Jurkat, Clone E6-1 (cell line): ENCODE data around the gene DGKQ. TPM values are rescaled to one million over a fixed set of nuclear protein-coding genes. Genes with fewer than 3 reads are reported as not detected.

ENCODE experiments used
- DNase-seq: peaks from one replicate; pipeline ENCODE4 v3.0.0-alpha.2; 2011; ENCODE audit warnings: low read depth, low spot score
- H3K4me3 ChIP-seq: 2 replicates; pipeline ENCODE4 v1.5.1; 2011; ENCODE audit warnings: mild to moderate bottlenecking, low read length, control low read depth, moderate library complexity
- polyA plus RNA-seq: library from polyadenylated mRNA; unstranded; fragments of >200 nt; gene quantifications from one replicate; pipeline ENCODE4 v1.2.1, GENCODE V29; 2012; ENCODE audit warnings: missing spikeins; ENCODE audit not compliant: insufficient read length, insufficient read depth

DGKQ gene, protein sequence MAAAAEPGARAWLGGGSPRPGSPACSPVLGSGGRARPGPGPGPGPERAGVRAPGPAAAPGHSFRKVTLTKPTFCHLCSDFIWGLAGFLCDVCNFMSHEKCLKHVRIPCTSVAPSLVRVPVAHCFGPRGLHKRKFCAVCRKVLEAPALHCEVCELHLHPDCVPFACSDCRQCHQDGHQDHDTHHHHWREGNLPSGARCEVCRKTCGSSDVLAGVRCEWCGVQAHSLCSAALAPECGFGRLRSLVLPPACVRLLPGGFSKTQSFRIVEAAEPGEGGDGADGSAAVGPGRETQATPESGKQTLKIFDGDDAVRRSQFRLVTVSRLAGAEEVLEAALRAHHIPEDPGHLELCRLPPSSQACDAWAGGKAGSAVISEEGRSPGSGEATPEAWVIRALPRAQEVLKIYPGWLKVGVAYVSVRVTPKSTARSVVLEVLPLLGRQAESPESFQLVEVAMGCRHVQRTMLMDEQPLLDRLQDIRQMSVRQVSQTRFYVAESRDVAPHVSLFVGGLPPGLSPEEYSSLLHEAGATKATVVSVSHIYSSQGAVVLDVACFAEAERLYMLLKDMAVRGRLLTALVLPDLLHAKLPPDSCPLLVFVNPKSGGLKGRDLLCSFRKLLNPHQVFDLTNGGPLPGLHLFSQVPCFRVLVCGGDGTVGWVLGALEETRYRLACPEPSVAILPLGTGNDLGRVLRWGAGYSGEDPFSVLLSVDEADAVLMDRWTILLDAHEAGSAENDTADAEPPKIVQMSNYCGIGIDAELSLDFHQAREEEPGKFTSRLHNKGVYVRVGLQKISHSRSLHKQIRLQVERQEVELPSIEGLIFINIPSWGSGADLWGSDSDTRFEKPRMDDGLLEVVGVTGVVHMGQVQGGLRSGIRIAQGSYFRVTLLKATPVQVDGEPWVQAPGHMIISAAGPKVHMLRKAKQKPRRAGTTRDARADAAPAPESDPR
- 12.8 TPM for polyA plus RNA-seq

DNA sequence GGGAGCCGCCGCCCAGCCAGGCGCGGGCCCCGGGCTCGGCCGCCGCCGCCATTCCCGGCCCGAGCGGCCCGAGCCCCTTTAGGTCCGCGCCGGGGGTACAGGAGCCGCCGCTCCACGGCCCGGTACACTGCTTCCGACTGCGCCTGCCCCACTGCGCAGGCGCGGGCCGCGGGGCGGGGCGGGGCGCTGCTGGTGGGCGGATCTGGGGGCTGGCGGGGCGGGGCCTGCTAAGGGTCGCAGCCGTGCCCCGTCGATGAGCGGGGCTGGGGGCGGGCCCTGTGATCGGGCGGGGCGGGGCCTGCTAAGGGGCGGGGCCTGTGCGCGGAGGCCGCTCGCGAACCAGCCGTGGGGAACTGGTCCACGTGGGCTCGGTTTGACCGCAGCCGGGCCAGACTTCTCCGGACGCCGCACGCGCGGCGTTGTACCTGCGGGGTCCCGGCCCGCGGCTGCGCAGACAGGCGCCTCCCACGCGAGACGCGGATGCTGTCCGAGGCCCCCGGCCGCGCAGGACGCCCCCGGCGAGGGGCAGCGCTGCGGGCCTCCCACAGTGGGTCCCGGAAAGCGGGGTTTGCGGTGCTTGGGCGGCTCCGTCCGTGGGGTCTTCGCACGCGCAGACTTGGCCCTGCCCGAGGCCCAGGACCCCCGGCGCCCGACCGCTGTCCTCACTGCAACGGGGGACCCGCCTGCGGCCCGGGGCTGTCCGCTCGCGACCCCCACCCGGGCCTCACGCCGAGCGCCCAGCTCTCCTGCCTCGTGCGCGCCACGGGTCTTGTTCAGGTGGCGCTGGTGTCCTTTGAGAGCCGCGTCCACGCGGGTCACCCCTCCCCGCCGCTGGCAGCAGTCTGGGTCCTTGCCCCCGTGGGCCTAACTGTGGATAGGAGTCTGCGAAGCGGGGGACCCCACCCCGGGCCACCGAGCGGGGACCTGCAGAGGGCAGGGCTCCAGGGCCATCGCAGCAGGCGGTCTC, at the start of gene DGKQ:
Gene DGKQ (minus strand): TSS at position 139 of the 967 bp plus-strand sequence. CDS start 87 bp downstream, at position 52.
- H3K4me3 ChIP-seq, result peak within 1 kb of the TSS; percentile 66
- DNase-seq, result peak; percentile 39

DNA sequence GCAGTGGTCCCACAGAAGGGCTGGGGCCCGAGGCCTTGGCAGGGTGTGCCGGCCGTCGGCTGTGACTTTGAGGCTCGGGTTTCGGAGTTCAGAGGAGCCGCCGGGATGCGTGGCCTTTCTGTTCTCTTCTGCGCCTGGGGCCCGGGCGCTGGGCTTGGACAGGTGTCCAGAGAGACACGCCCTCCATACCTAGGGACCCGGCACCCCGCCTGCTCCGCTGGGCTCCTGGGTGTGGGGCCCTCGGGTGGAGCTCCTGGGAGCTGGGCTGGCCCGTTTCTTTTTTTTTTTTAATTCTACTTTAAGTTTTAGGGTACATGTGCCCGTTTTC, 49.3 kb upstream of the DGKQ start:
- no peak overlapping the region for H3K4me3 ChIP-seq
- DNase-seq, result no peak

DNA sequence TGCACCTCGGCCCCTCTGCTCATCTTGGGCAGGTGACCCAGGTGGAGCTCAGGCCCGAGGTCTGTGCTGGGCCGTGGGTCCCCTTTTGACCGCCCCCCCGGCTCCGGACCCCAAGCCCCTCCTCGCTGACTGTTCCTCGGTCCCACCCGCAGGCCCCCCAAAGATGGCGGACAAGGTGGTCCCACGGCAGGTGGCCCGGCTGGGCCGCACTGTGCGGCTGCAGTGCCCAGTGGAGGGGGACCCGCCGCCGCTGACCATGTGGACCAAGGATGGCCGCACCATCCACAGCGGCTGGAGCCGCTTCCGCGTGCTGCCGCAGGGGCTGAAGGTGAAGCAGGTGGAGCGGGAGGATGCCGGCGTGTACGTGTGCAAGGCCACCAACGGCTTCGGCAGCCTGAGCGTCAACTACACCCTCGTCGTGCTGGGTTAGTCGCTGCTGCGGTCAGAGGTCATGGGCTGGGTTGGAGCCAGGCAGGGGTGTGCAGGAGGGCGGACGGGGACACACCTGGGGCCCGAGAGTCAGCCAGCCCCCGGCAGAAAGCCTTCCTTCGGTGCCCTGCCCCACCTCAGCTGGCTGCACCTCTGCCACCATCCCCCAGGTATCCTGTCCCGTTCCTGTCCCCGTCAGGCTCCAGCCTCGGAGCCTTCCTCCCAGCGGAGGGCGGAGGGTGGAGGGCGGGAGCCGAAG, 48.8 kb upstream of the DGKQ start:
- no peak for DNase-seq
- H3K4me3 ChIP-seq, result no peak overlapping the region

DNA sequence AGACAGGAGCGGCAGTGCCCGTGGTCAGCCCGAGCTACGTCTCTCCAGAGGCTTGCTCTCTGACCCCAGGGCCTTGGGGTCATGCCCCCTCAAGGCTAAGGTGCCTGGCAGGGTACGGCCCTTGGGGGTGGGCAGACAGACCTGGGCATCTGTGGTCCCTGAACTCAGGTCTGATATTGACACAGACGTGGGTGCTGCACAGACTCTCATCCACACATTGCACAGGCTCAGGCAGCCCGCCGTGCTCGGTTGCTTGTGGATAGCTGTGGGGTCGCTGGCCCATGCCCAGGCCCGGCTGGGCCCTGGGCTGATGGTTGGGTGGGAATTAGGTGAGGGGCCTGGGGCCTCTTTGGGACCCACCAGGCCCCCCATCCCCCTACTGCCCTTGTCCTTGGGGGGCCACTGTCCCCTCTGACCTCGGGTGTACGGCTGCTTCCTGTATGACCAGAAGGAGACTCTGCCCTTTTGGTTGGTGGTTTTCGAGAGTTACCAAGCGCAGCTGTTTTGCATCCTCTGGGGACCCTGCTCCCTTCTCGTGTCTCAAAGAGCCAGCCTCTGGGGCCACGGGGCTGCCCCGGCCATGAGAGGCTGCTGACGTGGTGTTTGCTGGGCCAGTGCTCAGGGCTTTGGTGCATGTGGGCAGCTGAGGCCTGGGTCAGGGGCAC, 48.1 kb upstream of the DGKQ start:
- no peak overlapping the region for H3K4me3 ChIP-seq
- no peak for DNase-seq

DNA sequence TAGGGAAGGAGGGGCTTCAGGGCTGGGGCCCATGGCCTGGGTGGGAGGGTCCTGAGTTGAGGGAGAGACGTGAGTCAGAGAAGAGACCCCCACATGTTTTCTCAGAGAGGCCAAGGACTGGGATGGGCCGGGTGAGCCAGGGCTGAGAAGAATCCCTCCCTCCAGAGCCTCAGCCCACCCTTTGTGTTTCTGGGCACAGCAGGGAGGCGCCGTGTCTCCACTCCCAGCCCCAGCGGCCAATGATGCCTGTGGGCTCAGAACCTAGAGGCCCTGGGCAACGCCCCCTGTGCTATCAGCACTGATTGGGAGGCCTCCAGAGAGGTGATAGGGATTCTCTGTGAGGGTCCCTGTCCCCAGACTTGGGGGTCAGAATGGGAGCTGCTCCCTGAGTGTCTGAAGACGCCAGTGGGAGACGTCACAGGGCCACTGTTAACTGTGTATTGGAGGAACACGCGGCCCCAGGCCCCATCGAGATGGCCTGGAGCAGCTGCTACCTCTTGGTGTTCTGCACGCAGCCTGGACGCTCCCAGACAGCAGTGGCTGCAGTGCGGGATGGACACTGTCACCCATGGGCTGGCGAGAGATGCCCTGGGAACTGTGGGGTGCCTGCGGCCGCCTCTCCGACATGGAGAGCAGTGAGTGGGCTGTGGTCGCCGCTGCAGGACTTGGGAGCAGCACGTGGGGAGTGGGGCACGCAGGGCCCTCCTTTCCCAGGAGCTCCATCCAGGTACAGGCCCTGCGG, 46.5 kb upstream of the DGKQ start:
- no peak for DNase-seq
- H3K4me3 ChIP-seq, result no peak overlapping the region

DNA sequence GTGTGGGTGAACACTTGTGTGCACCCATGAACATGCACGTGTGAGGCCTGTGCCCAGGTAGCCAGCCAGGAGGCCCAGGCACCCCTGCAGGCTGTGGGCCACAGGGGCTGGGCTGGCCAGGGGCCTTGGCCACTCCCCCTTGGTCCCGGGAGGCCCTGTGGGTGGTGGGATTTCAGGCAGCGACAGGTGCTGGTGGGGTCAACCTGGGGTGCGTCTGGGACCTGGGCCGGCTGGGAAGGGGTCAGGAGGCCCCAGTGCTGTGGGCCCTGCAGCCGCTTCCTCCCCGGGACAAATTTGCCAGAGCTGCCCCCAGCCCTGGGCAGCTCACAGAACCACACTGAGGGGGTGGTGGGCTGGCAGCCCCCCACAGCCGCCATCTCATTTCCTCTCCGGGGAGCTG, 46.0 kb upstream of the DGKQ start:
- no peak overlapping the region for H3K4me3 ChIP-seq
- no peak for DNase-seq

DNA sequence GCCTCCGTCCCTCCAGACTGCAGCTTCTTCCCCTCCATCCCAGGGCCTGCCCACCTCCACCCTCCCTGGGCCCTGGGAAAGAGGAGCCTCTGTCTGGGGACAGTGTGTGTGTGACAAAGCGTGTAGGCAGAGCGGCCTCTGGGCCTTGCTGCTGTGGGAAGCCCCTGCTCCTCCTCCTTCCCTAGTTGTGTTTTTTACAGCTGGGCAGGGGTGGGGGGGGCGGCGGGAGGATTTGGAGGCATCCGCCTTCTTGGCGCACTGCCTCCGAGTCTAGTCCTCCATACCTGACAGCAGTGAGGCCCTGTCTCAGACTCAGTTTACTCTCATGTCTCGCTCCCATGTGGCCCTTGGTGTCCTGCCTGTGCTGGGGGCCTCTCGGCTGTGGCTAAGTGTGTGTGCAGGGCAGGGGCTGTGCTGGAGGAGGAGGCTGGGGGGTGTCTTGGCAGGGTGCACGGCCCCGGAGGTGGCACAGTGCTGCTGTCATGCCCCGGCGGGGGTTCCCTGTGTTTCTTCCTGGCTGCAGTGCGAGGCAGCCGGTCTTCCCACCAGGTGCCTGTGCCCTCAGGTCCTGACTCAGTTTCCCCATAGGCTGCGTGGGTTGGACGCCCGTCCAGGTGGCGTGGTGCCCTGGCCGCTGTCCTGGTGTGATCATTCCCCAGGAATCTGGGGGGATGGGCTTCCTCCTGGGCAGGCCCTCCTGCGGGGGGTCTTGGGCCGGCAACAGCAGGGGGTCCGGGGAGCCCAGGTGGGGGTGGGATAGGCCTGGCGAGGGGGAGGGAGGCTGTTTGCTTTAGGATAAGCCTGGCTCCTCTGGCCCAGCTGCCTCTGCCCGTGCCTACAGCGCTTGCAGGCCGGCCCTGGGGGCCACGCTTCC, 45.0 kb upstream of the DGKQ start:
- no peak for DNase-seq
- H3K4me3 ChIP-seq, result no peak overlapping the region

DNA sequence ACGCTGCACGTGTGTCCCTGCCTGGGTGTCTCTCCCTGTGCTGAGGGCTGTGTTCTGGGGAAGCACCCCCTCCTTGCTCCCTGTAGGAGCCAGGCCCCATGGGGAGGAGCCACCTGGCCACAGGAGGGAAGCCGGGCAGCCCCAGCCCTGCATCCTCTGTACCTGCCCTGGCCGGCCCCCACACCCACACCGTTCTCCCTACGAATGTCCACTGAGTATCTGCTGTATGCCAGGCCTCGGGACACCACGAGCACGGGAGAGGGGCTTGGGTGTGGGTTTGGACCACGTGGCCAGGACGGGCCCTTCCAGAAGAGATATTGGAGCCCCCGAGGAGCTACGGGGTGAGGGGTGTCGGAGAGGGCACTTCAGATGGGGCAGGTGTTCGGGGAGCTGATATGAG, 44.3 kb upstream of the DGKQ start:
- no peak for DNase-seq
- no peak overlapping the region for H3K4me3 ChIP-seq

DNA sequence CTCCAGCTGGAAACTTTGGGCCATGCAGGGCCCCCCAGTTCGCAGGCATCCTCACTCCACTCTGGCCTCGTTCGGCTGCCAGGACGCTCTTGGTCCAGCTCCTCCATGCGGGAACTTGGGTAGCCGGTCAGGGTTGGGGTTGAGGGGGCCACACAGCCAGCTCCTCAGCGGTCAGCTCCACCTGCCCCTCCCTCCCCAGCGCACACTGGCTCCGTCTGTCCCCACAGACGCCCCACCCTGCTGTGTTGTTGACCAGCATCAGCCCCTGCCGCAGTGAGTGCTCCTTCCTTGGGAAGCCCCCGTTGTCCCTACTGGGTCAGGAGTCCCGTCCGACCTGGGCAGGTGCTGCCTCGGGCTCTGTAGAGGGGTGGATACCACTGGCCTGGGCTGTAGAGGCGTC, 43.8 kb upstream of the DGKQ start:
- no peak overlapping the region for H3K4me3 ChIP-seq
- no peak for DNase-seq

DNA sequence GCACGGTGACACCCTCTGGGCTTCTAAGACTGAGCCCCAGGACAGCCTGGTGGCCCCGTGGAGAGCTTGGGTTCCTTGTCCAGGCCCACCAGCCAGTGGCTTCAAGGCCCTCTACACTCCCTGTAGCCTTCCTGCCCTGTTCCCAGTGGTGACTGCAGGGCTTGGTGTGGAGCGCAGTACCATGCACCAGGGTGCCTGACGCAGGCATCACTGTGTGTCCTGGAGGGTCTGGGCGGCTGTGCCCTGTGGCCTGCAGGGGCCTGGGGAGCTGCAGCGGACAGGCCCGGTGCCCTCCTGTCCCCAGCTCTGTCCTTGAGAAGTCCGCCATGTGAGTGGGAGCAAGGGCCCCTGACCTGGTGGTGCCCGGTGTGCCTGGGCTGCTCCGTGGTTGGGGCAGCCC, 42.4 kb upstream of the DGKQ start:
- DNase-seq, result no peak
- no peak overlapping the region for H3K4me3 ChIP-seq

DNA sequence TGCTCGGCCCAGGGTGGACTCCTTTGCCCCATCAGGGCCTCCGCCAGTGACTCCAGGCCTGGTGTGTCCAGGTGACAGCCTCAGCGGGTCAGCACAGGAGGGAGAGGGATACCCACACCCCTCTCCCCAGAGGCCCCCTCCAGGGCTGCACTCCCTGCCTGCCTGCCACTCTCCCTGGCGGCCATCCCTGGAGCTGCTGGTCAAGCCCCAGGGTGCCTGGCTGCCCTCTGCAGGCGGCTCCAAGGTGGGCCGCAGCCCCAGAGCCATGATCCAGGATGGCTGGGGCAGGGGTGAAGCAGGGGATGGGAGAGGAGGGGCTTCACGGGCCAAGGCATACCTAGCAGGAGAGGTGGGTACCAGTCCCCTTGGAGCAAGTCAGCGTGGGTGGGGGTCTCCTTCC, 41.8 kb upstream of the DGKQ start:
- H3K4me3 ChIP-seq, result no peak overlapping the region
- no peak for DNase-seq

DNA sequence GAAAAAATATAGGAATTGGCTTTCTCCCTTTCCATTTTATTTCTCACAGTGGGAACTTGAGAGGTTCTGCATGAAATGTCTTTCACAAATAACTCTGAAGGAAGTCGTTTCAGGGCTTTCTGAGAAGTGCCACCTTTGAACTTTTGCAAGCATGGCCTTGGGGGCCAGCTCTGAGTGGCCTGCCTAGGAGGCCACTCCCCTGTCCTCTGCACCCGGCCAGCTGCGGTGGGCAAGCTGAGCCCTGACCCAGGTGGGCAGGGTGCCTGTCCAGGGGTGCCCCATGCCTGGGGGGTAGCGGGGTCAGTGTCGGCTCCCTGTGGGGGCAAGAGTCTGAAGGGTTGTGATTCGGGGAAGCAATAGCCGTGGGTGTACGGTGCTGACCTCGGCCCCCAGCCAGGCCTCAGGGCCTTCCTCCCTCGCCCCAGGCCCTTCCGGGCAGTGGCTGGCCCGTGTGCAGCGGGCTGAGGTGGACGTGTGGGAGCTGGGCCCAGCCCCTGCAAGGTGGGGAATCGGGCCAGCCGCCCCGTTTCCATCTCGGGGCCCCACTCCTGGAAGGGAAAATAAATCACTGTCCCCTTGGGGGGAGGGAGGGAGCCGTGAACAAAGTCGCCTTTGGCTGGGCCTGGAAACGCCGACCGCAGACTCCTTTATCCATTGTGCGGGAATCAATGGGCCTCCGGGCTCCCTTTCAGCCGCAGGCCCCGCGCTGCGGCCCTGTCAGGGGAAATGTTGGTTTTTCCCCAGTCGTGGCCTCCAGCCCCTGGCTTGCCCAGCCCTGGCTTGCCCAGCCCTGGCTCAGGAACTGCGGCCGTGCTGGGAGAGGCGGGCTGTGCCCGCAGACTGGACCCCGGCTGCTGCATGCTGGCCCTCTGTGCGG, 41.2 kb upstream of the DGKQ start:
- H3K4me3 ChIP-seq, result no peak overlapping the region
- no peak for DNase-seq

DNA sequence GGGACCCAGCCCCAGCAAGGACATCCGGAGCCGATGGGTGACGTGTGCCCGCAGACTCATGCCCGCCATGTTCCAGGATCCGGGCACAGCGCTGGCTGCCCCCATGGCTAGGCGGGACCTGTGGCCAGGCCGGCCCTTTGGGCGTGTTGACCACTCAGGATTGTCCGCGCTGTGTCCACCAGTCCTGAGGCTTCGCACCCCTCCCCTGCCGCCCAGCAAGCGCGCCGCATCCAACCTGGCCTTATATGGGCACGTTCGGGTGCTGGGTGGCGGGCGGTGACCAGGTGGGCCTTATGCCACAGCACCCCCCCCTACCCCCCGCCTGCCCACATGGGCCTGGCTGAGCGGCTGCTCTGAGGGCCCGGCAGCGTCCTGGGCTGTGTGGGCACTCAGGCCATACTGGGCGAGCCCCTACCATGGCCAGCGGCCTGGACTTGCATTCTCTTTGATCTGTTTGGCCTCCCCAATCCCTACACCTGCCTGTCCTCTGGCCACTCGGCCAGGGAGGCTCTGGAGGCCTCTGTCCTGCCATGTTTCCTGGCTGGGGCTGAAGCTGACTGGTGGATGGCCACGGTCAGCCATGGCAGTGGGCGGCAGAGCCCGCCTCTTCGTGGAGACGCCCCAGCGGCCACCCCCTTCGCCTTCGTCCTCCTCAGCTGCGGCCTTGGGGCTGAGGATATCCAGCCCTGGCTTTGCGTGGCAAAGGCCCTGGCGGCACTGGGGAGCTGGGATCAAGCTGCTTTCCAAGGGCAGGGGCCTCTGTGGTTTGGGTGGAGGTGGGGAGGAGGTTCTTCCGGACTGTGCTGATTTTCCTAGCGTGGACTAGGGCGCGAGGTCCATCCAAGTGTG, 40.1 kb upstream of the DGKQ start:
- no peak overlapping the region for H3K4me3 ChIP-seq
- no peak for DNase-seq

DNA sequence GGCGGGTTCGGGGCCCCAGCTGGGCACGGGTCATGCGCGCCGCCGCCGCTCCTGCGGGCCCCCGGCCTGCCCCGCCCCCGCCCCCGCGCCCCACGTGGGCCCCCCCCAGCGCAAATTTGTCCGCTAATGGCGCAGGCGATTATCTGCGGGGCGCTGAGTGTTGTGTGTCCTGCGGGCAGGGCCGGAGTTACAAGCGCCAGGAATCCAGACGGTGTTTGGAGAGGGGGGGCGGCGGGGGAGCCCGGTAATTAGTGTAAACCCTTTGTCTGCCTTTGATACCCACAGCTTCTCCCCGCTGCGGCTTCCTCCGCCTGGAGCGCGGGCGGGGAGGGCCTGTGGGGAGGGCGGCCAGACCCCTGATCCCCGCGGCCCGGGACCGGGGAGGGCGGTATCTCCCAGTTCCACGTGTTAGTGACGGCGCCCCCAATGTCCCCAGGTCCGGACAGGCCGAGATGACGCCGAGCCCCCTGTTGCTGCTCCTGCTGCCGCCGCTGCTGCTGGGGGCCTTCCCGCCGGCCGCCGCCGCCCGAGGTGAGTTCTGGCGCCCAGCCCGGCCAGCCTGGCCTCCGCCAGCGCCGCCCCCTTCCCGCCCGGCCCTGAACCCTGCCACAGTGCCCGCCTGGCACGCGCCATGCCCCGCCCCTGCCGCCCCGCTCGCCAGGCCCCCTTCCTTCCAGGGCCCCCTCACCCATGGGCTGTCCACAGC, 38.8 kb upstream of the DGKQ start:
- no peak for DNase-seq
- H3K4me3 ChIP-seq, result peak overlapping the region; percentile 48
